RWPE1 (cell line): ENCODE measurements around the gene KRTAP13-4.

Experiments used
- CTCF ChIA-PET: fragments of 350-600 bp; sonication (Branson Sonifier 250); formaldehyde crosslinking; extraction: SDS; loops from one replicate; lab custom pipeline; 2021; lab: Yijun Ruan, JAX
- POLR2A ChIA-PET: fragments of 400-600 bp; formaldehyde crosslinking; extraction: SDS; loops from one replicate; lab custom pipeline; 2020; ENCODE audit warnings: antibody characterized with exemption; ENCODE audit not compliant: low non-redundant PET; lab: Yijun Ruan, JAX
- DNase-seq: peaks from one replicate; pipeline ENCODE4 v3.0.0; 2012; ENCODE audit warnings: low spot score
- H3K27ac ChIP-seq: fragments of 450-650 bp; 2 replicates; pipeline ENCODE4 v1.5.1; 2017
- CTCF ChIP-seq: fragments of 450-650 bp; conservative IDR thresholded peaks from 2 replicates; pipeline ENCODE4 v1.5.1; 2017; ENCODE audit warnings: low read depth, mild to moderate bottlenecking

KRTAP13-4 gene

GRCh38 chr21:30479259-30479658 is 49.2 kb downstream of the KRTAP13-4 start:
- DNase-seq, result no peak
- no peak overlapping the region for H3K27ac ChIP-seq
- ChIA-PET POLR2A (no interaction called here), CTCF (interaction anchor here (0.6 kb wide), 1 partner anchor 27 kb away, joined by 3 read pairs; no protein-coding TSS in a partner anchor)
- no peak for TF ChIP-seq CTCF

- DNase-seq, result no peak
- ChIA-PET POLR2A (interaction anchor here (0.7 kb wide), 1 partner anchor 1323 kb away, joined by 3 read pairs; no protein-coding TSS in a partner anchor), CTCF (no interaction called here)
- no peak for TF ChIP-seq CTCF
- H3K27ac ChIP-seq, result no peak within 1 kb of the TSS
Observed at GRCh38 chr21:30480145-30480544, 50.1 kb downstream of the KRTAP13-4 start, which contains the start of gene KRTAP19-1. Gene KRTAP19-1, minus strand, starts transcription at chr21:30480367. Its CDS starts 50 bp downstream, at chr21:30480317.
